IMR-90 (cell line): ENCODE data around the gene PCYT1B. TPM values are rescaled to one million over a fixed set of nuclear protein-coding genes. Genes with fewer than 3 reads are reported as not detected.

Experiments used
- ATAC-seq: fragments of 200-7000 bp; cut with Tn5 transposase; 2 replicates; pipeline ENCODE4 v1.9.1; 2020; ENCODE audit warnings: low read depth, mild to moderate bottlenecking, moderate library complexity
- BruUV-seq: library from RNA; stranded (reverse); fragments of 400-500 nt; replicated peaks from 2 replicates; lab custom pipeline; 2021; lab: Mats Ljungman, UMichigan
- CTCF ChIA-PET: fragments of 300-600 bp; formaldehyde crosslinking; extraction: SDS; loops from one replicate; lab custom pipeline; 2021; ENCODE audit warnings: antibody characterized with exemption; lab: Yijun Ruan, JAX
- POLR2A ChIA-PET: fragments of 300-600 bp; sonication (Branson Sonifier 250); formaldehyde crosslinking; loops from one replicate; lab custom pipeline; 2022; ENCODE audit warnings: antibody characterized with exemption; ENCODE audit not compliant: unreplicated experiment; lab: Charles Lee
- DNase-seq: peaks from one replicate; pipeline ENCODE4 v3.0.0; 2013
- H2AFZ ChIP-seq: replicated peaks from 2 replicates; pipeline ENCODE3; 2013; ENCODE audit warnings: low read length, mild to moderate bottlenecking; ENCODE audit not compliant: poor library complexity
- H2AK5ac ChIP-seq: 2 replicates; pipeline ENCODE4 v1.6.1; 2013; ENCODE audit warnings: low read depth, low read length, inconsistent platforms
- H2AK9ac ChIP-seq: replicated peaks from 2 replicates; pipeline ENCODE3; 2013; ENCODE audit warnings: mild to moderate bottlenecking, low read depth, low read length, moderate library complexity; ENCODE audit not compliant: poor library complexity
- H2BK120ac ChIP-seq: 2 replicates; pipeline ENCODE4 v1.6.1; 2013; ENCODE audit warnings: low read depth, low read length, inconsistent platforms
- H2BK15ac ChIP-seq: 3 replicates; pipeline ENCODE4 v1.6.1; 2013; ENCODE audit warnings: low read depth, low read length, inconsistent platforms
- H2BK20ac ChIP-seq: 2 replicates; pipeline ENCODE4 v1.6.1; 2013; ENCODE audit warnings: low read depth, mild to moderate bottlenecking, inconsistent platforms, low read length, moderate library complexity
- H2BK5ac ChIP-seq: 2 replicates; pipeline ENCODE4 v1.6.1; 2013; ENCODE audit warnings: mild to moderate bottlenecking, low read depth, low read length, inconsistent platforms; ENCODE audit not compliant: poor library complexity, severe bottlenecking
- H3K14ac ChIP-seq: replicated peaks from 2 replicates; pipeline ENCODE4 v1.6.1; 2013; ENCODE audit warnings: low read depth, low read length, inconsistent platforms
- H3K18ac ChIP-seq: 2 replicates; pipeline ENCODE4 v1.6.1; 2013; ENCODE audit warnings: low read depth, low read length, control low read depth
- H3K23ac ChIP-seq: 2 replicates; pipeline ENCODE4 v1.6.1; 2013; ENCODE audit warnings: low read depth, low read length, inconsistent platforms
- H3K27ac ChIP-seq: 2 replicates; pipeline ENCODE4 v1.5.1; 2013; ENCODE audit warnings: mild to moderate bottlenecking, control low read depth, low read length; ENCODE audit not compliant: insufficient read depth
- H3K27me3 ChIP-seq: 2 replicates; pipeline ENCODE4 v1.6.1; 2013; ENCODE audit warnings: low read length; ENCODE audit not compliant: control insufficient read depth, insufficient read depth
- H3K36me3 ChIP-seq: 2 replicates; pipeline ENCODE4 v1.6.1; 2013; ENCODE audit warnings: low read length, mixed read lengths; ENCODE audit not compliant: control insufficient read depth, insufficient read depth
- H3K4ac ChIP-seq: 2 replicates; pipeline ENCODE4 v1.6.1; 2013; ENCODE audit warnings: low read depth, low read length, inconsistent platforms
- H3K4me1 ChIP-seq: 2 replicates; pipeline ENCODE4 v1.6.1; 2013; ENCODE audit warnings: low read length, mixed read lengths; ENCODE audit not compliant: control insufficient read depth, insufficient read depth
- H3K4me2 ChIP-seq: 2 replicates; pipeline ENCODE4 v1.6.1; 2013; ENCODE audit warnings: low read depth, mild to moderate bottlenecking, control low read depth, low read length, moderate library complexity
- H3K4me3 ChIP-seq: 2 replicates; pipeline ENCODE4 v1.5.1; 2013; ENCODE audit warnings: low read depth, mild to moderate bottlenecking, control low read depth, low read length, moderate library complexity; ENCODE audit not compliant: insufficient read depth
- H3K56ac ChIP-seq: 2 replicates; pipeline ENCODE4 v1.6.1; 2013; ENCODE audit warnings: low read length, inconsistent platforms; ENCODE audit not compliant: insufficient read depth; ENCODE audit errors: extremely low read depth
- H3K79me1 ChIP-seq, 2 experiments: 2 replicates each; pipeline ENCODE4 v1.6.1; 2013; ENCODE audit warnings: low read length in 2 of 2, inconsistent platforms in 1 of 2, low read depth in 1 of 2
- H3K9ac ChIP-seq: 2 replicates; pipeline ENCODE4 v1.6.1; 2013; ENCODE audit warnings: low read depth, low read length, control low read depth
- H3K9me1 ChIP-seq: 2 replicates; pipeline ENCODE4 v1.6.1; 2013; ENCODE audit warnings: low read length, inconsistent platforms; ENCODE audit not compliant: insufficient read depth
- H3K9me3 ChIP-seq: 2 replicates; pipeline ENCODE4 v1.6.1; 2013; ENCODE audit warnings: low read length; ENCODE audit not compliant: control insufficient read depth, insufficient read depth
- H4K20me1 ChIP-seq: 2 replicates; pipeline ENCODE4 v1.6.1; 2013; ENCODE audit warnings: low read length, inconsistent platforms; ENCODE audit not compliant: insufficient read depth
- H4K5ac ChIP-seq: 2 replicates; pipeline ENCODE4 v1.6.1; 2013; ENCODE audit warnings: mild to moderate bottlenecking, low read depth, low read length, control low read depth
- H4K8ac ChIP-seq, 2 experiments: 2 replicates each; pipeline ENCODE4 v1.6.1; 2013; ENCODE audit warnings: low read depth in 2 of 2, low read length in 2 of 2, control low read depth in 1 of 2, inconsistent platforms in 1 of 2
- H4K91ac ChIP-seq: 2 replicates; pipeline ENCODE4 v1.6.1; 2013; ENCODE audit warnings: low read depth, low read length, inconsistent platforms; ENCODE audit not compliant: insufficient read depth
- POLR2A ChIP-seq: IDR thresholded peaks from 2 replicates; pipeline ENCODE4 v1.6.1; 2012; ENCODE audit warnings: mild to moderate bottlenecking, low read depth, low read length
- WGBS, 2 experiments: methylation state at CpG; one replicate each; pipeline versions ENCODE4 v1.1.5 to v1.1.7; 2013; ENCODE audit warnings: missing lambda C conversion rate in 2 of 2; ENCODE audit not compliant: insufficient read length in 1 of 2; ENCODE audit errors: extremely low coverage in 2 of 2; 5-methylcytosine and 5-hydroxymethylcytosine counted together
- dilution Hi-C: fragments of 300-500 bp; cut with HindIII; formaldehyde crosslinking; loops from one replicate; pipeline ENCODE4 v1.14.3; 2018; ENCODE audit warnings: low sequenced_read_pairs; ENCODE audit not compliant: unreplicated experiment
- in situ Hi-C: fragments of 300-500 bp; cut with MboI; formaldehyde crosslinking; loops from 3 replicates; pipeline ENCODE4 v1.14.3; 2019; ENCODE audit warnings: low sequenced_read_pairs, inconsistent platforms, mixed read lengths
- intact Hi-C: fragments of 100-400 bp; cut with micrococcal nuclease; formaldehyde crosslinking; loops from 2 replicates; pipeline ENCODE4 v1.10.0; 2022
- polyA plus RNA-seq, 3 experiments: library from polyadenylated mRNA; depleted of rRNA; stranded (reverse); fragments of >200 nt; gene quantifications; 2 replicates each; pipeline ENCODE4 v1.2.3, GENCODE V29; 2012; ENCODE audit warnings: low replicate concordance in 1 of 3
- total RNA-seq: library from RNA; depleted of rRNA; stranded (reverse); fragments of >200 nt; gene quantifications from 2 replicates; pipeline ENCODE4 v1.2.3, GENCODE V29; 2012

Gene PCYT1B
- total and polyA plus RNA-seq, 2 of the 4 experiments (the other 2 are of a cell fraction): under 0.01 to 0.09 TPM

DNA sequence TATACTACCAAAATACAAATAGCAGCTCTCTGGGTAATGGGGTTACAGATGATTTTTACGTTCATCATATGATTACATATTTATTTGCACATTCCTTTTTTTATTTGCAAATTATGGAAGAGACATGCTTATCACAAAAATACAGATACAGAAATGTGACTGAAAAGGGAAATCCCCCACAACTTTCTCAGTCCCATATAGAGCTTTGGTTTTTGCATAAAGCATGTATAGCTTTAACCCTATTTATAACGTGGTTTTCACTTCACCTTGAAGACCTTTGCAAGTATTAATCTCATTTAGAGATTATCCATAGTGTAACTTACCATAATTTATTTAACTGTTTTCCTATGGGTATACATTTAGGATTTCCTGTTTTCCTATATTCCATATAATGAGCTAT is 126.7 kb downstream of the PCYT1B start:
- H4K8ac ChIP-seq: no peak overlapping the region
- CTCF ChIA-PET: interaction anchor here (0.6 kb wide), 1 partner anchor 300 kb away, joined by 4 read pairs; no protein-coding TSS in a partner anchor
- BruUV-seq: no TSS peak
- no peaks in the 10 kb centered on the region for H3K9me1 ChIP-seq
- no peak overlapping the region for H2BK5ac ChIP-seq
- no peak overlapping the region for H3K23ac ChIP-seq
- in situ Hi-C loops: no loop called here
- H2BK120ac ChIP-seq: no peak overlapping the region
- no peak overlapping the region for H3K9ac ChIP-seq
- DNase-seq: no peak
- H3K79me1 ChIP-seq: no peaks in the 10 kb centered on the region
- TF ChIP-seq POLR2A: no peak
- H4K5ac ChIP-seq: no peak overlapping the region
- no peak overlapping the region for H2BK20ac ChIP-seq
- no peak overlapping the region for H4K91ac ChIP-seq
- H3K9me3 ChIP-seq: no peaks in the 10 kb centered on the region
- intact Hi-C loops: no loop called here
- no peak for ATAC-seq
- H3K4me2 ChIP-seq: no peak overlapping the region
- H3K27me3 ChIP-seq: no peaks in the 10 kb centered on the region; the same call in 1 of the 2 replicates
- POLR2A ChIA-PET: no interaction called here
- dilution Hi-C loops: no loop called here
- no peak overlapping the region for H3K14ac ChIP-seq
- no peak overlapping the region for H3K56ac ChIP-seq
- no CpG with 5 or more reads among the region's 2 CpGs for WGBS, 2 experiments
- H4K20me1 ChIP-seq: no peaks in the 10 kb centered on the region
- no peaks in the 10 kb centered on the region for H3K36me3 ChIP-seq
- H2AFZ ChIP-seq: no peak overlapping the region
- no peak overlapping the region for H2AK9ac ChIP-seq
- no peak overlapping the region for H2BK15ac ChIP-seq
- H3K4ac ChIP-seq: no peak overlapping the region
- H2AK5ac ChIP-seq: no peak overlapping the region
- H3K27ac ChIP-seq: no peak overlapping the region
- no peak overlapping the region for H3K4me3 ChIP-seq
- H3K4me1 ChIP-seq: no peaks in the 10 kb centered on the region
- no peak overlapping the region for H3K18ac ChIP-seq
